GM23338 (cell line): ENCODE results near the gene ENPP1.

Experiments
- CREB1 ChIP-seq: fragments of 250-450 bp; sonication (Bioruptor Pico); IDR thresholded peaks from 2 replicates; pipeline ENCODE4 v1.5.0; 2020; ENCODE audit warnings: low read depth, mild to moderate bottlenecking, moderate library complexity
- EZH2 ChIP-seq: fragments of 200-600 bp; sonication (generic); IDR thresholded peaks from one replicate; pipeline ENCODE4 v1.8.0; 2017; ENCODE audit warnings: antibody characterized with exemption, mild to moderate bottlenecking, low read depth; ENCODE audit not compliant: unreplicated experiment
- EZH2phosphoT487 ChIP-seq: fragments of 200-600 bp; sonication (generic); IDR thresholded peaks from one replicate; pipeline ENCODE4 v1.8.1; 2018; ENCODE audit warnings: antibody characterized with exemption; ENCODE audit not compliant: unreplicated experiment
- POLR2AphosphoS5 ChIP-seq: IDR thresholded peaks from 2 replicates; pipeline ENCODE4 v1.6.1; 2016; ENCODE audit warnings: antibody characterized with exemption, low read depth
- STAT1 ChIP-seq: IDR thresholded peaks from one replicate; pipeline ENCODE4 v1.6.1; 2016; ENCODE audit warnings: antibody characterized with exemption; ENCODE audit not compliant: unreplicated experiment
- ZNF331 ChIP-seq: fragments of 250-450 bp; sonication (Bioruptor Pico); IDR thresholded peaks from 2 replicates; pipeline ENCODE4 v1.5.0; 2020; ENCODE audit warnings: low read depth, mild to moderate bottlenecking, moderate library complexity
- TF ChIP-seq, protein P1 (sequence below): IDR thresholded peaks from one replicate; pipeline ENCODE4 v1.6.1; 2018; ENCODE audit warnings: antibody characterized with exemption; ENCODE audit not compliant: unreplicated experiment
- TF ChIP-seq, protein P2 (sequence below), 2 experiments: fragments of 200-600 bp in 1 of 2; sonication (generic) in 1 of 2; conservative IDR thresholded peaks; 2 replicates each; pipeline versions ENCODE4 v1.5.1 to v1.6.1; 2016 to 2017; ENCODE audit warnings: antibody characterized with exemption in 2 of 2, low read depth in 2 of 2, mild to moderate bottlenecking in 2 of 2, moderate library complexity in 1 of 2
- TF ChIP-seq, protein P3 (sequence below): IDR thresholded peaks from 2 replicates; pipeline ENCODE4 v1.6.1; 2016; ENCODE audit warnings: antibody characterized with exemption

DNA sequence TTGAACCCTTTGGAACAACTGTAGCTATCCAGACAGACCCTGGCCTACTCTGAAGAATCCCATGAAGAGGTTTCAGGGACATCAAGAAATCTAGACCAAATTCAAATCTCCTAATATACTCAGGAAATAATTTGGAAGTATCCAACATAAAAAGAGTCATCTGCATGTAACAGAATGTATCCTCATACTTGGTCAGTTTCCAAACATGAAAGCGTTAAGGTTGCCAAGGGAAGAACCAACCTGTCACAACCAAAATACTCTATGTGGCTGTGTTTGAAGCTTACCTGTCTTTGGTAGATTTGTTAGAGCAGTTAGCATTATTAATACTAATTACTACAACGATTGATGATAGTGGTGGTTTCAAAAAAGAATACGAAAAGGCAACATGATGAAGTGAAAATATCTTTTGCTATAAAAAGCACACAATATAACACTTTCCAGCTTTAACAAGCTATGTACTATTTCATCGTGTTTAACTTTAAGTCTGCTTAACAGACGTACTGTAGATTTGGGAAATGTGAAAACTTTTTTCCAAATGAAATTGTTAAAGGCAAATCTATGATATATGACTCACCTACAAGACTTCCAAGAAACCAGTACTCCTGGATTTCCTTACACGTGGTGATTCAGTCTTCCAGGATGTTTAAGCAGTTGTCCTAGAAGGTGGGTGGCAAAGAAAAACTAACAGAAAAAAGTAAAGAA lies 46.6 kb upstream of the ENPP1 start:
- TF ChIP-seq, protein P1, sequence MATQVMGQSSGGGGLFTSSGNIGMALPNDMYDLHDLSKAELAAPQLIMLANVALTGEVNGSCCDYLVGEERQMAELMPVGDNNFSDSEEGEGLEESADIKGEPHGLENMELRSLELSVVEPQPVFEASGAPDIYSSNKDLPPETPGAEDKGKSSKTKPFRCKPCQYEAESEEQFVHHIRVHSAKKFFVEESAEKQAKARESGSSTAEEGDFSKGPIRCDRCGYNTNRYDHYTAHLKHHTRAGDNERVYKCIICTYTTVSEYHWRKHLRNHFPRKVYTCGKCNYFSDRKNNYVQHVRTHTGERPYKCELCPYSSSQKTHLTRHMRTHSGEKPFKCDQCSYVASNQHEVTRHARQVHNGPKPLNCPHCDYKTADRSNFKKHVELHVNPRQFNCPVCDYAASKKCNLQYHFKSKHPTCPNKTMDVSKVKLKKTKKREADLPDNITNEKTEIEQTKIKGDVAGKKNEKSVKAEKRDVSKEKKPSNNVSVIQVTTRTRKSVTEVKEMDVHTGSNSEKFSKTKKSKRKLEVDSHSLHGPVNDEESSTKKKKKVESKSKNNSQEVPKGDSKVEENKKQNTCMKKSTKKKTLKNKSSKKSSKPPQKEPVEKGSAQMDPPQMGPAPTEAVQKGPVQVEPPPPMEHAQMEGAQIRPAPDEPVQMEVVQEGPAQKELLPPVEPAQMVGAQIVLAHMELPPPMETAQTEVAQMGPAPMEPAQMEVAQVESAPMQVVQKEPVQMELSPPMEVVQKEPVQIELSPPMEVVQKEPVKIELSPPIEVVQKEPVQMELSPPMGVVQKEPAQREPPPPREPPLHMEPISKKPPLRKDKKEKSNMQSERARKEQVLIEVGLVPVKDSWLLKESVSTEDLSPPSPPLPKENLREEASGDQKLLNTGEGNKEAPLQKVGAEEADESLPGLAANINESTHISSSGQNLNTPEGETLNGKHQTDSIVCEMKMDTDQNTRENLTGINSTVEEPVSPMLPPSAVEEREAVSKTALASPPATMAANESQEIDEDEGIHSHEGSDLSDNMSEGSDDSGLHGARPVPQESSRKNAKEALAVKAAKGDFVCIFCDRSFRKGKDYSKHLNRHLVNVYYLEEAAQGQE = no peak
- TF ChIP-seq EZH2 = no peak
- no peak for TF ChIP-seq ZNF331 (CRISPR knock-in tag)
- no peak for TF ChIP-seq POLR2AphosphoS5
- TF ChIP-seq, protein P2, sequence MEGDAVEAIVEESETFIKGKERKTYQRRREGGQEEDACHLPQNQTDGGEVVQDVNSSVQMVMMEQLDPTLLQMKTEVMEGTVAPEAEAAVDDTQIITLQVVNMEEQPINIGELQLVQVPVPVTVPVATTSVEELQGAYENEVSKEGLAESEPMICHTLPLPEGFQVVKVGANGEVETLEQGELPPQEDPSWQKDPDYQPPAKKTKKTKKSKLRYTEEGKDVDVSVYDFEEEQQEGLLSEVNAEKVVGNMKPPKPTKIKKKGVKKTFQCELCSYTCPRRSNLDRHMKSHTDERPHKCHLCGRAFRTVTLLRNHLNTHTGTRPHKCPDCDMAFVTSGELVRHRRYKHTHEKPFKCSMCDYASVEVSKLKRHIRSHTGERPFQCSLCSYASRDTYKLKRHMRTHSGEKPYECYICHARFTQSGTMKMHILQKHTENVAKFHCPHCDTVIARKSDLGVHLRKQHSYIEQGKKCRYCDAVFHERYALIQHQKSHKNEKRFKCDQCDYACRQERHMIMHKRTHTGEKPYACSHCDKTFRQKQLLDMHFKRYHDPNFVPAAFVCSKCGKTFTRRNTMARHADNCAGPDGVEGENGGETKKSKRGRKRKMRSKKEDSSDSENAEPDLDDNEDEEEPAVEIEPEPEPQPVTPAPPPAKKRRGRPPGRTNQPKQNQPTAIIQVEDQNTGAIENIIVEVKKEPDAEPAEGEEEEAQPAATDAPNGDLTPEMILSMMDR (conservative IDR thresholded peaks at IDR 0.05; ENCODE audit: low read depth in 2 of 2) = no peak
- no peak for TF ChIP-seq EZH2phosphoT487
- no peak for TF ChIP-seq CREB1
- TF ChIP-seq STAT1 = no peak
- TF ChIP-seq, protein P3, sequence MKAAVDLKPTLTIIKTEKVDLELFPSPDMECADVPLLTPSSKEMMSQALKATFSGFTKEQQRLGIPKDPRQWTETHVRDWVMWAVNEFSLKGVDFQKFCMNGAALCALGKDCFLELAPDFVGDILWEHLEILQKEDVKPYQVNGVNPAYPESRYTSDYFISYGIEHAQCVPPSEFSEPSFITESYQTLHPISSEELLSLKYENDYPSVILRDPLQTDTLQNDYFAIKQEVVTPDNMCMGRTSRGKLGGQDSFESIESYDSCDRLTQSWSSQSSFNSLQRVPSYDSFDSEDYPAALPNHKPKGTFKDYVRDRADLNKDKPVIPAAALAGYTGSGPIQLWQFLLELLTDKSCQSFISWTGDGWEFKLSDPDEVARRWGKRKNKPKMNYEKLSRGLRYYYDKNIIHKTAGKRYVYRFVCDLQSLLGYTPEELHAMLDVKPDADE = no peak
